Nephron progenitor cell (in vitro differentiated cells): ENCODE data around the gene ATP2C2.

Experiments used
- DNase-seq: peaks from one replicate; pipeline ENCODE4 v3.0.0; 2021
- H3K27ac Mint-ChIP-seq: 2 replicates; pipeline ENCODE4 v1.8.0; 2021; ENCODE audit warnings: mild to moderate bottlenecking, moderate library complexity, mixed read lengths
- H3K27me3 Mint-ChIP-seq: 2 replicates; pipeline ENCODE4 v1.8.0; 2021; ENCODE audit warnings: mild to moderate bottlenecking, low read depth, mixed read lengths; ENCODE audit not compliant: poor library complexity
- H3K36me3 Mint-ChIP-seq: 2 replicates; pipeline ENCODE4 v1.8.0; 2021; ENCODE audit warnings: low read depth, mixed read lengths
- H3K4me1 Mint-ChIP-seq: 2 replicates; pipeline ENCODE4 v1.8.0; 2021; ENCODE audit warnings: mixed read lengths
- H3K4me3 Mint-ChIP-seq: 2 replicates; pipeline ENCODE4 v1.8.0; 2021; ENCODE audit warnings: mild to moderate bottlenecking, moderate library complexity, mixed read lengths
- H3K9me3 Mint-ChIP-seq: 2 replicates; pipeline ENCODE4 v1.8.0; 2021; ENCODE audit warnings: mild to moderate bottlenecking, moderate library complexity, mixed read lengths
- CTCF ChIP-seq: fragments of 200-600 bp; sonication (generic); IDR thresholded peaks from 2 replicates; pipeline ENCODE4 v1.5.0; 2021; ENCODE audit warnings: antibody characterized with exemption

Gene ATP2C2

GRCh38 chr16:84368308-84368996 lies at the start of gene ATP2C2:
ATP2C2 (plus strand) TSS chr16:84368538; CDS start chr16:84368616, 78 bp downstream.
- H3K27me3 Mint-ChIP-seq, result peaks cover 75% of the 10 kb centered on the region
- no peak for TF ChIP-seq CTCF
- H3K36me3 Mint-ChIP-seq, result no peaks in the 10 kb centered on the region
- H3K4me3 Mint-ChIP-seq, result peak within 1 kb of the TSS; percentile 79
- no peak within 1 kb of the TSS for H3K27ac Mint-ChIP-seq
- peaks cover 14% of the 10 kb centered on the region for H3K4me1 Mint-ChIP-seq
- H3K9me3 Mint-ChIP-seq, result no peaks in the 10 kb centered on the region
- DNase-seq, result peak; percentile 58

- Mint-ChIP-seq H3K27ac (no peak overlapping the region), H3K4me3 (no peak overlapping the region), H3K36me3 (no peaks in the 10 kb centered on the region), H3K9me3 (peaks cover 12% of the 10 kb centered on the region), H3K27me3 (peaks cover 40% of the 10 kb centered on the region), H3K4me1 (no peaks in the 10 kb centered on the region)
- no peak for DNase-seq
- TF ChIP-seq CTCF, result no peak
Observed at GRCh38 chr16:84319146-84319760, 49.1 kb upstream of the ATP2C2 start.

- DNase-seq, result no peak
- Mint-ChIP-seq H3K9me3 (peaks cover 12% of the 10 kb centered on the region), H3K4me3 (no peak overlapping the region), H3K27ac (no peak overlapping the region), H3K4me1 (no peaks in the 10 kb centered on the region), H3K36me3 (no peaks in the 10 kb centered on the region), H3K27me3 (peaks cover 28% of the 10 kb centered on the region)
- no peak for TF ChIP-seq CTCF
Observed at GRCh38 chr16:84320511-84320910, 47.8 kb upstream of the ATP2C2 start.

GRCh38 chr16:84321932-84322331 lies 46.4 kb upstream of the ATP2C2 start:
- H3K9me3 Mint-ChIP-seq, result peaks cover 12% of the 10 kb centered on the region
- H3K27ac Mint-ChIP-seq, result no peak overlapping the region
- H3K4me3 Mint-ChIP-seq, result no peak overlapping the region
- DNase-seq, result no peak
- no peaks in the 10 kb centered on the region for H3K4me1 Mint-ChIP-seq
- no peaks in the 10 kb centered on the region for H3K36me3 Mint-ChIP-seq
- TF ChIP-seq CTCF, result no peak
- H3K27me3 Mint-ChIP-seq, result peaks cover 15% of the 10 kb centered on the region

- no peaks in the 10 kb centered on the region for H3K4me1 Mint-ChIP-seq
- DNase-seq, result no peak
- H3K36me3 Mint-ChIP-seq, result no peaks in the 10 kb centered on the region
- no peak overlapping the region for H3K4me3 Mint-ChIP-seq
- H3K27ac Mint-ChIP-seq, result no peak overlapping the region
- peaks cover 14% of the 10 kb centered on the region for H3K27me3 Mint-ChIP-seq
- H3K9me3 Mint-ChIP-seq, result peaks cover 9% of the 10 kb centered on the region
- TF ChIP-seq CTCF, result no peak
Observed at GRCh38 chr16:84322749-84323148, 45.6 kb upstream of the ATP2C2 start.

- no peaks in the 10 kb centered on the region for H3K36me3 Mint-ChIP-seq
- no peaks in the 10 kb centered on the region for H3K4me1 Mint-ChIP-seq
- peaks cover 16% of the 10 kb centered on the region for H3K27me3 Mint-ChIP-seq
- no peak overlapping the region for H3K4me3 Mint-ChIP-seq
- peaks cover 5% of the 10 kb centered on the region for H3K9me3 Mint-ChIP-seq
- no peak overlapping the region for H3K27ac Mint-ChIP-seq
- TF ChIP-seq CTCF, result no peak
- no peak for DNase-seq
Observed at GRCh38 chr16:84323606-84324005, 44.7 kb upstream of the ATP2C2 start.
